ENCODE measurements around the gene OSBPL10.

OSBPL10 gene

GRCh38 chr3:31917303-31918005 lies 63.6 kb downstream of the OSBPL10 start:
- TF ChIP-seq ZFX (IDR thresholded peaks at IDR 0.05; ENCODE audit: borderline replicate concordance) (no peak), CTCF (IDR thresholded peaks at IDR 0.05) (no peak)
- H3K27ac ChIP-seq, result 0 out of 2 replicates have a peak overlapping the region, but pooled peaks have one; percentile 12

- TF ChIP-seq ZFX (IDR thresholded peaks at IDR 0.05; ENCODE audit: borderline replicate concordance) (no peak), CTCF (IDR thresholded peaks at IDR 0.05) (no peak)
- no peak overlapping the region for H3K27ac ChIP-seq
Measured at GRCh38 chr3:31911643-31912042, 69.4 kb downstream of the OSBPL10 start.

GRCh38 chr3:31911124-31911523 lies 69.9 kb downstream of the OSBPL10 start:
- no peak for TF ChIP-seq CTCF (IDR thresholded peaks at IDR 0.05)
- TF ChIP-seq ZFX (IDR thresholded peaks at IDR 0.05; ENCODE audit: borderline replicate concordance), result no peak
- H3K27ac ChIP-seq, result no peak overlapping the region

GRCh38 chr3:31909455-31909854 lies 71.6 kb downstream of the OSBPL10 start:
- TF ChIP-seq CTCF (IDR thresholded peaks at IDR 0.05) (no peak), ZFX (IDR thresholded peaks at IDR 0.05; ENCODE audit: borderline replicate concordance) (no peak)
- no peak overlapping the region for H3K27ac ChIP-seq

- no peak overlapping the region for H3K27ac ChIP-seq
- peak; percentile 33 for TF ChIP-seq CTCF (IDR thresholded peaks at IDR 0.05)
- TF ChIP-seq ZFX (IDR thresholded peaks at IDR 0.05; ENCODE audit: borderline replicate concordance), result no peak
Measured at GRCh38 chr3:31908391-31909097, 72.5 kb downstream of the OSBPL10 start.

- TF ChIP-seq ZFX (IDR thresholded peaks at IDR 0.05; ENCODE audit: borderline replicate concordance) (no peak), CTCF (IDR thresholded peaks at IDR 0.05) (no peak)
- no peak overlapping the region for H3K27ac ChIP-seq
Measured at GRCh38 chr3:31906182-31906581, 74.9 kb downstream of the OSBPL10 start.
